PC-9 (cell line): ENCODE data around the gene CLEC3A. TPM values are rescaled to one million over a fixed set of nuclear protein-coding genes. Genes with fewer than 3 reads are reported as not detected.
"Not testable (repeated sequence)": the region's sequence is repeated elsewhere in the genome, so short reads cannot be mapped to it uniquely, and the experiment has no call there.

Source experiments
- BruUV-seq: library from RNA; stranded (reverse); fragments of 400-500 nt; replicated peaks from 2 replicates; lab custom pipeline; 2021; lab: Mats Ljungman, UMichigan
- CTCF ChIA-PET: fragments of 300-600 bp; sonication (Branson Sonifier 250); formaldehyde crosslinking; loops from one replicate; lab custom pipeline; 2022; ENCODE audit warnings: antibody characterized with exemption; lab: Charles Lee
- POLR2A ChIA-PET: fragments of 300-600 bp; sonication (Branson Sonifier 250); formaldehyde crosslinking; loops from one replicate; lab custom pipeline; 2022; ENCODE audit warnings: antibody characterized with exemption; ENCODE audit not compliant: unreplicated experiment; lab: Charles Lee
- DNase-seq, 2 experiments: peaks; one replicate each; pipeline versions ENCODE4 v3.0.0 to v3.0.0-alpha.2; 2015 to 2022; ENCODE audit warnings: mixed read lengths in 1 of 2
- H2AFZ ChIP-seq: fragments of 200-600 bp; sonication (generic); 2 replicates; pipeline ENCODE4 v1.8.1; 2017; ENCODE audit warnings: antibody characterized with exemption
- H3F3A ChIP-seq: fragments of 200-600 bp; sonication (generic); 2 replicates; pipeline ENCODE4 v1.8.1; 2017; ENCODE audit warnings: antibody characterized with exemption, mild to moderate bottlenecking, low read depth; ENCODE audit not compliant: insufficient read depth
- H3K27ac ChIP-seq: fragments of 200-600 bp; sonication (generic); 2 replicates; pipeline ENCODE4 v1.6.1; 2016; ENCODE audit warnings: mixed run types
- H3K27me3 ChIP-seq: fragments of 200-600 bp; sonication (generic); 2 replicates; pipeline ENCODE4 v1.6.1; 2016; ENCODE audit warnings: low read depth, mixed run types; ENCODE audit not compliant: insufficient read depth
- H3K36me3 ChIP-seq: fragments of 200-600 bp; sonication (generic); 2 replicates; pipeline ENCODE4 v1.6.1; 2016; ENCODE audit warnings: low read depth, mixed run types
- H3K4me1 ChIP-seq: fragments of 200-600 bp; sonication (generic); replicated peaks from 2 replicates; pipeline ENCODE4 v1.6.1; 2016; ENCODE audit warnings: mixed run types; ENCODE audit not compliant: insufficient read depth
- H3K4me2 ChIP-seq: fragments of 200-600 bp; sonication (generic); 2 replicates; pipeline ENCODE4 v1.6.1; 2017; ENCODE audit warnings: mixed run types
- H3K4me3 ChIP-seq: fragments of 200-600 bp; sonication (generic); 2 replicates; pipeline ENCODE4 v1.6.1; 2016; ENCODE audit warnings: mixed run types
- H3K79me2 ChIP-seq: fragments of 200-600 bp; sonication (generic); 2 replicates; pipeline ENCODE4 v1.6.1; 2017; ENCODE audit warnings: low read depth, mixed run types
- H3K9me2 ChIP-seq: fragments of 200-600 bp; sonication (generic); 2 replicates; pipeline ENCODE4 v1.8.1; 2017; ENCODE audit warnings: mild to moderate bottlenecking; ENCODE audit not compliant: insufficient read depth
- H3K9me3 ChIP-seq: fragments of 200-600 bp; sonication (generic); 2 replicates; pipeline ENCODE4 v1.8.1; 2016; ENCODE audit warnings: low read depth; ENCODE audit not compliant: insufficient read depth
- H4K20me1 ChIP-seq: fragments of 200-600 bp; sonication (generic); 2 replicates; pipeline ENCODE4 v1.8.1; 2017; ENCODE audit not compliant: insufficient read depth
- EZH2 ChIP-seq: fragments of 200-600 bp; sonication (generic); IDR thresholded peaks from 2 replicates; pipeline ENCODE4 v1.8.0; 2017; ENCODE audit warnings: antibody characterized with exemption, low read depth
- intact Hi-C: fragments of 100-400 bp; cut with micrococcal nuclease; formaldehyde crosslinking; loops from one replicate; pipeline ENCODE4 v1.10.0; 2022; ENCODE audit not compliant: unreplicated experiment
- total RNA-seq: library from RNA; stranded (reverse); gene quantifications from 2 replicates; pipeline ENCODE4 v1.2.3, GENCODE V29; 2021
- TF ChIP-seq, protein P1 (sequence below): fragments of 200-600 bp; sonication (generic); conservative IDR thresholded peaks from 2 replicates; pipeline ENCODE4 v1.6.1; 2017; ENCODE audit warnings: mixed run types, antibody characterized with exemption, mild to moderate bottlenecking, moderate library complexity

The CLEC3A gene
- total RNA-seq, 1 experiment from 2014 or later: not detected

- BruUV-seq: no TSS peak
- H3K4me2 ChIP-seq: no peak overlapping the region
- H2AFZ ChIP-seq: no peak overlapping the region
- H3K9me3 ChIP-seq: no peaks in the 10 kb centered on the region
- no peaks in the 10 kb centered on the region for H3K79me2 ChIP-seq
- TF ChIP-seq, protein P1, sequence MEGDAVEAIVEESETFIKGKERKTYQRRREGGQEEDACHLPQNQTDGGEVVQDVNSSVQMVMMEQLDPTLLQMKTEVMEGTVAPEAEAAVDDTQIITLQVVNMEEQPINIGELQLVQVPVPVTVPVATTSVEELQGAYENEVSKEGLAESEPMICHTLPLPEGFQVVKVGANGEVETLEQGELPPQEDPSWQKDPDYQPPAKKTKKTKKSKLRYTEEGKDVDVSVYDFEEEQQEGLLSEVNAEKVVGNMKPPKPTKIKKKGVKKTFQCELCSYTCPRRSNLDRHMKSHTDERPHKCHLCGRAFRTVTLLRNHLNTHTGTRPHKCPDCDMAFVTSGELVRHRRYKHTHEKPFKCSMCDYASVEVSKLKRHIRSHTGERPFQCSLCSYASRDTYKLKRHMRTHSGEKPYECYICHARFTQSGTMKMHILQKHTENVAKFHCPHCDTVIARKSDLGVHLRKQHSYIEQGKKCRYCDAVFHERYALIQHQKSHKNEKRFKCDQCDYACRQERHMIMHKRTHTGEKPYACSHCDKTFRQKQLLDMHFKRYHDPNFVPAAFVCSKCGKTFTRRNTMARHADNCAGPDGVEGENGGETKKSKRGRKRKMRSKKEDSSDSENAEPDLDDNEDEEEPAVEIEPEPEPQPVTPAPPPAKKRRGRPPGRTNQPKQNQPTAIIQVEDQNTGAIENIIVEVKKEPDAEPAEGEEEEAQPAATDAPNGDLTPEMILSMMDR: no peak
- TF ChIP-seq EZH2: no peak
- DNase-seq: no peak
- ChIA-PET CTCF (no interaction called here), POLR2A (no interaction called here)
- peaks cover 36% of the 10 kb centered on the region for H3K27me3 ChIP-seq
- H3K27ac ChIP-seq: no peak overlapping the region
- intact Hi-C loops: no loop called here
- H3K9me2 ChIP-seq: no peaks in the 10 kb centered on the region
- no peaks in the 10 kb centered on the region for H3K36me3 ChIP-seq
- no peak overlapping the region for H3K4me3 ChIP-seq
- H3K4me1 ChIP-seq: no peaks in the 10 kb centered on the region
- no peaks in the 10 kb centered on the region for H4K20me1 ChIP-seq
- H3F3A ChIP-seq: no peaks in the 10 kb centered on the region
These were observed 34.5 kb upstream of the CLEC3A start for GRCh38 chr16:77987810-77988209.

GRCh38 chr16:77989846-77990245, 32.5 kb upstream of the CLEC3A start:
- H3K79me2 ChIP-seq: no peaks in the 10 kb centered on the region
- H4K20me1 ChIP-seq: no peaks in the 10 kb centered on the region
- no peaks in the 10 kb centered on the region for H3K9me3 ChIP-seq
- no peaks in the 10 kb centered on the region for H3K4me1 ChIP-seq
- H3K36me3 ChIP-seq: no peaks in the 10 kb centered on the region
- H3K4me2 ChIP-seq: no peak overlapping the region
- ChIA-PET CTCF (no interaction called here), POLR2A (no interaction called here)
- H3K27me3 ChIP-seq: peaks cover 36% of the 10 kb centered on the region
- intact Hi-C loops: no loop called here
- no peaks in the 10 kb centered on the region for H3K9me2 ChIP-seq
- no peak overlapping the region for H3K4me3 ChIP-seq
- no peak overlapping the region for H3K27ac ChIP-seq
- BruUV-seq: no TSS peak
- no peak overlapping the region for H2AFZ ChIP-seq
- no peaks in the 10 kb centered on the region for H3F3A ChIP-seq
- TF ChIP-seq EZH2: no peak
- TF ChIP-seq, protein P1: no peak
- no peak for DNase-seq

DNA sequence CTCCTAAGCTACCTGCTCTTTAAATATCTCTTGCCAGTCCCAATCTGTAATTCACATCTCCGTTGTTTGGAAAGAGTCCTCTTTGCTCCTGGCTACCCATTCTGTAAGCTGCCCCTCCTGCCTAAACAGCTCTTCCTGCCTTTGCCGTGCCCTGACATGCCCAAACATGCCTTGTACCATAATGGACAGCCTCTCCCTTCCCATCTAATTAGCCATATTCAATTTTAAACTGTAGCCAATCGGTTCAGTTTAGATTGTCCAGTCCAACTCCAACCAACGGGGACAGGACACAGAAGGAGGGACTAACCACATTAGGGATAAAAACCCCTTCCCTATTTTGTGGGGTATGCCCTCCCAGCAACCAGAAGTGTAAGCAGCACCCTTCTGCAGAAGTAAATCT, 30.6 kb upstream of the CLEC3A start:
- no peak overlapping the region for H2AFZ ChIP-seq
- CTCF ChIA-PET: no interaction called here
- POLR2A ChIA-PET: no interaction called here
- no peak overlapping the region for H3K4me2 ChIP-seq
- no peaks in the 10 kb centered on the region for H3K9me2 ChIP-seq
- no peak overlapping the region for H3K27ac ChIP-seq
- no TSS peak for BruUV-seq
- H3K4me1 ChIP-seq: no peaks in the 10 kb centered on the region
- no peaks in the 10 kb centered on the region for H4K20me1 ChIP-seq
- no peaks in the 10 kb centered on the region; the same call in 1 of the 2 replicates for H3K9me3 ChIP-seq
- no peak overlapping the region for H3K4me3 ChIP-seq
- peaks cover 19% of the 10 kb centered on the region for H3K27me3 ChIP-seq
- DNase-seq: no peak
- intact Hi-C loops: no loop called here
- H3K36me3 ChIP-seq: no peaks in the 10 kb centered on the region
- H3K79me2 ChIP-seq: no peaks in the 10 kb centered on the region
- TF ChIP-seq EZH2: no peak
- TF ChIP-seq, protein P1: no peak
- H3F3A ChIP-seq: no peaks in the 10 kb centered on the region

DNA sequence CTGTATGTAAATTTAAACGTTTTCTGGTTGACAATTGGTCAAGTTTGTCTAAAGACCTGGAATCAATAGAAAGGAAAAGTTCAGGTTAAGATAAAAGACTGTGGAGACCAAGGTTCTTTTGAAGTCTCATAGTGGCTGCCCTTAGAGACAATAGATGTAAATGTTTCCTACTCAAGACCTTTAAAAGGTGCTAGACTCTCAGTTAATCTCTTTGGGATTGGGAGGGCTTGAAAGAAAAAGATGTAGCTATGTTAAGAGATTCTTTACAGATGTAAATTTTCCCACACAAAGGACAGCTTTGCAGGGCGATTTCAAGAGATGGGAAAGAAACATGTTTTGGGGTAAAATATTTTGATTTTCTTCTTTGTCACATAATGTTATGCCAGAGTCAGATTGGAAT, 30.0 kb upstream of the CLEC3A start:
- H3K9me2 ChIP-seq, BruUV-seq, H3K36me3 ChIP-seq, H3K79me2 ChIP-seq, H3K4me1 ChIP-seq, H4K20me1 ChIP-seq, H3K4me2 ChIP-seq, DNase-seq, H2AFZ ChIP-seq, H3K4me3 ChIP-seq, CTCF ChIA-PET, POLR2A ChIA-PET, H3K9me3 ChIP-seq, H3F3A ChIP-seq, intact Hi-C loops, H3K27ac ChIP-seq: not testable (repeated sequence)
- peaks cover 13% of the 10 kb centered on the region for H3K27me3 ChIP-seq
